Loucy (cell line): ENCODE data around the gene MUC13.

Experiments
- EZH2phosphoT487 ChIP-seq: fragments of 200-600 bp; IDR thresholded peaks from 2 replicates; pipeline ENCODE4 v1.6.1; 2018; ENCODE audit warnings: antibody characterized with exemption, mild to moderate bottlenecking, moderate library complexity, borderline replicate concordance
- TF ChIP-seq, protein P1 (sequence below): fragments of 200-600 bp; sonication (generic); conservative IDR thresholded peaks from 2 replicates; pipeline ENCODE4 v1.5.1; 2014; ENCODE audit warnings: mild to moderate bottlenecking, antibody characterized with exemption, low read length

DNA sequence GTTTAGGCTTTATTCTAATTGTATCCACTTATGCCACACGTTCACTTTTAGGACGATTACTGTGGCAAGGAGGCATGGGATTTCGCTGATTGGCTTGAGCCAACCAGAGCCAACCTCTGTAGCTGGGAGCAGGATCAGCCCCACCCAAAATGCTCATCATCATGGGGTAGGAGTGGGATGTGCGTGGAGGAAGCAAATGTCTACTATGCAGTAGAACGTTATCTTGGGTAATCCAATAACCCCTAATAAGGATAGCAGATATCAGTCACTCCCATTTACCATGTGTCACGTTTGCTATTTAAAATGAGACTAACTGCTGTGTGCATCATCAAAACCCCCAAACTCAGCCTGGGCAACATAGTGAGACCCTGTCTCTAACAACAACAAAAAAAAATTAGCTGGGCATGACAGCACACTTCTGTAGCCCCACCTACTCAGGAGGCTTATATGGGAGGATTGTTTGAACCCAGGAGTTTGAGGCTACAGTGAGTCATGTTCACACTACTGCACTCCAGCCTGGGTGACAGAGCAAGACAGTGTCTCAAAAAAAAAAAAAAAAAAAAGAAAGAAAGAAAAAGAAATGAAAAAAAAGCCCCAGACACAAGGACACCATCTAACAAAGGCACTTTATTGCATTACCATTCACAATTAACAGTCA, 29.6 kb downstream of the MUC13 start:
- TF ChIP-seq, protein P1, sequence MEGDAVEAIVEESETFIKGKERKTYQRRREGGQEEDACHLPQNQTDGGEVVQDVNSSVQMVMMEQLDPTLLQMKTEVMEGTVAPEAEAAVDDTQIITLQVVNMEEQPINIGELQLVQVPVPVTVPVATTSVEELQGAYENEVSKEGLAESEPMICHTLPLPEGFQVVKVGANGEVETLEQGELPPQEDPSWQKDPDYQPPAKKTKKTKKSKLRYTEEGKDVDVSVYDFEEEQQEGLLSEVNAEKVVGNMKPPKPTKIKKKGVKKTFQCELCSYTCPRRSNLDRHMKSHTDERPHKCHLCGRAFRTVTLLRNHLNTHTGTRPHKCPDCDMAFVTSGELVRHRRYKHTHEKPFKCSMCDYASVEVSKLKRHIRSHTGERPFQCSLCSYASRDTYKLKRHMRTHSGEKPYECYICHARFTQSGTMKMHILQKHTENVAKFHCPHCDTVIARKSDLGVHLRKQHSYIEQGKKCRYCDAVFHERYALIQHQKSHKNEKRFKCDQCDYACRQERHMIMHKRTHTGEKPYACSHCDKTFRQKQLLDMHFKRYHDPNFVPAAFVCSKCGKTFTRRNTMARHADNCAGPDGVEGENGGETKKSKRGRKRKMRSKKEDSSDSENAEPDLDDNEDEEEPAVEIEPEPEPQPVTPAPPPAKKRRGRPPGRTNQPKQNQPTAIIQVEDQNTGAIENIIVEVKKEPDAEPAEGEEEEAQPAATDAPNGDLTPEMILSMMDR: no peak
- no peak for TF ChIP-seq EZH2phosphoT487
